BLaER1 treated with 17β-estradiol and CSF1 and Interleukin-3, amounts not matched to agents 10 nM and 100 nM (cell line): Measurements from ENCODE around the gene SPG7.
A peak's percentile ranks its signal among the peaks of the same experiment; 100 is the strongest.

ENCODE experiments used
- H3K27ac ChIP-seq, 11 experiments: shearing (Covaris generic); formaldehyde crosslinking; 2 replicates each; pipeline ENCODE4 v1.8.1; 2022
- H3K27me3 ChIP-seq, 11 experiments: shearing (Covaris generic); formaldehyde crosslinking; 2 replicates each; pipeline ENCODE4 v1.8.1; 2022
- H3K36me3 ChIP-seq, 11 experiments: shearing (Covaris generic); formaldehyde crosslinking; 2 replicates each; pipeline ENCODE4 v1.8.1; 2022
- H3K4me1 ChIP-seq, 10 experiments: shearing (Covaris generic); formaldehyde crosslinking; 2 replicates each; pipeline ENCODE4 v1.8.1; 2022
- H3K4me2 ChIP-seq, 11 experiments: shearing (Covaris generic); formaldehyde crosslinking; 2 replicates each; pipeline ENCODE4 v1.8.1; 2022
- H3K4me3 ChIP-seq, 10 experiments: shearing (Covaris generic); formaldehyde crosslinking; 2 replicates each; pipeline ENCODE4 v1.8.1; 2022
- H3K9ac ChIP-seq, 11 experiments: shearing (Covaris generic); formaldehyde crosslinking; 2 replicates each; pipeline ENCODE4 v1.8.1; 2022
- H3K9me3 ChIP-seq, 11 experiments: shearing (Covaris generic); formaldehyde crosslinking; replicated peaks in 1 of 11; 2 replicates each; pipeline ENCODE4 v1.8.1; 2022
- H4K20me1 ChIP-seq, 11 experiments: shearing (Covaris generic); formaldehyde crosslinking; 2 replicates each; pipeline ENCODE4 v1.8.1; 2022
- Cebpa-rat ChIP-seq, 11 experiments: shearing (Covaris generic); IDR thresholded peaks; 2 replicates each; pipeline ENCODE4 v1.8.1; 2022

SPG7 gene

GRCh38 chr16:89467382-89467781 is 40.8 kb upstream of the SPG7 start:
- no peak overlapping the region for H3K9ac ChIP-seq
- H3K4me2 ChIP-seq = no peak overlapping the region
- peaks cover 94 to 98% (median 96%) of the 10 kb centered on the region in 11 experiments for H4K20me1 ChIP-seq
- H3K27ac ChIP-seq = no peak overlapping the region
- H3K27me3 ChIP-seq = no peaks in the 10 kb centered on the region
- peaks cover 18 to 64% (median 38%) of the 10 kb centered on the region in 10 experiments for H3K4me1 ChIP-seq
- H3K9me3 ChIP-seq = peaks cover 0 to 60% (median 31%) of the 10 kb centered on the region in 11 experiments; a peak in 15 of 22 replicates
- peaks cover 5 to 82% (median 65%) of the 10 kb centered on the region in 11 experiments; a peak in 21 of 22 replicates for H3K36me3 ChIP-seq
- no peak overlapping the region for H3K4me3 ChIP-seq
- TF ChIP-seq Cebpa-rat (IDR thresholded peaks at IDR 0.05) = no peak

- Histone ChIP-seq H4K20me1 (peaks cover 100% of the 10 kb centered on the region in 11 experiments), H3K4me2 (peak overlapping the region; percentile 39 to 100 (median 77)), H3K9ac (no peak overlapping the region; a peak in 1 of 22 replicates), H3K9me3 (peaks cover 0 to 15% (median 0%) of the 10 kb centered on the region in 11 experiments; a peak in 4 of 22 replicates), H3K27me3 (no peaks in the 10 kb centered on the region), H3K4me1 (peaks cover 71 to 98% (median 91%) of the 10 kb centered on the region in 10 experiments), H3K36me3 (peaks cover 5 to 67% (median 33%) of the 10 kb centered on the region in 11 experiments; a peak in 21 of 22 replicates), H3K27ac (peak overlapping the region in 5 of 11 experiments; percentile 23 to 47 (median 41); a peak in 7 of 22 replicates), H3K4me3 (no peak overlapping the region)
- TF ChIP-seq Cebpa-rat (IDR thresholded peaks at IDR 0.05) = no peak
These were observed 35.5 kb upstream of the SPG7 start for GRCh38 chr16:89472711-89473075.

- H3K9ac ChIP-seq = no peak overlapping the region; a peak in 1 of 22 replicates
- H3K27me3 ChIP-seq = no peaks in the 10 kb centered on the region
- peaks cover 0 to 10% (median 0%) of the 10 kb centered on the region in 11 experiments; a peak in 3 of 22 replicates for H3K9me3 ChIP-seq
- peaks cover 76 to 98% (median 94%) of the 10 kb centered on the region in 10 experiments for H3K4me1 ChIP-seq
- H3K4me3 ChIP-seq = no peak overlapping the region
- H3K27ac ChIP-seq = peak overlapping the region in 6 of 11 experiments; percentile 8 to 47 (median 38); a peak in 10 of 22 replicates
- TF ChIP-seq Cebpa-rat (IDR thresholded peaks at IDR 0.05) = no peak
- H3K4me2 ChIP-seq = peak overlapping the region; percentile 39 to 100 (median 77)
- peaks cover 2 to 62% (median 28%) of the 10 kb centered on the region in 11 experiments; a peak in 19 of 22 replicates for H3K36me3 ChIP-seq
- peaks cover 100% of the 10 kb centered on the region in 11 experiments for H4K20me1 ChIP-seq
These were observed 35.0 kb upstream of the SPG7 start for GRCh38 chr16:89473136-89473712.

- Histone ChIP-seq H3K4me2 (peak overlapping the region; percentile 39 to 100 (median 77)), H3K9me3 (peaks cover 0 to 6% (median 0%) of the 10 kb centered on the region in 11 experiments; a peak in 1 of 22 replicates), H3K27me3 (no peaks in the 10 kb centered on the region), H3K36me3 (peaks cover 0 to 55% (median 21%) of the 10 kb centered on the region in 11 experiments; a peak in 14 of 22 replicates), H3K4me1 (peaks cover 83 to 98% (median 94%) of the 10 kb centered on the region in 10 experiments), H3K9ac (peak overlapping the region in 1 of 11 experiments; percentile 5; a peak in 1 of 22 replicates), H3K27ac (peak overlapping the region in 6 of 11 experiments; percentile 1 to 47 (median 31); a peak in 9 of 22 replicates), H4K20me1 (peaks cover 100% of the 10 kb centered on the region in 11 experiments), H3K4me3 (no peak overlapping the region)
- peak in 8 of 11 experiments; percentile 20 to 69 (median 40); a peak in 8 of 22 replicates for TF ChIP-seq Cebpa-rat (IDR thresholded peaks at IDR 0.05)
These were observed 34.3 kb upstream of the SPG7 start for GRCh38 chr16:89473791-89474414.

- H3K4me3 ChIP-seq = no peak overlapping the region
- H3K4me2 ChIP-seq = peak overlapping the region; percentile 39 to 100 (median 77); a peak in 20 of 22 replicates
- peaks cover 100% of the 10 kb centered on the region in 11 experiments for H4K20me1 ChIP-seq
- H3K9me3 ChIP-seq = peaks cover 0 to 3% (median 0%) of the 10 kb centered on the region in 11 experiments; a peak in 1 of 22 replicates
- no peaks in the 10 kb centered on the region for H3K27me3 ChIP-seq
- H3K27ac ChIP-seq = peak overlapping the region in 2 of 11 experiments; percentile 3 to 43; a peak in 2 of 22 replicates
- peaks cover 95 to 100% (median 100%) of the 10 kb centered on the region in 10 experiments for H3K4me1 ChIP-seq
- H3K36me3 ChIP-seq = peaks cover 0 to 46% (median 11%) of the 10 kb centered on the region in 11 experiments; a peak in 12 of 22 replicates
- no peak overlapping the region for H3K9ac ChIP-seq
- TF ChIP-seq Cebpa-rat (IDR thresholded peaks at IDR 0.05) = no peak
These were observed 33.1 kb upstream of the SPG7 start for GRCh38 chr16:89475144-89475543.

- Histone ChIP-seq H3K4me1 (peaks cover 98 to 100% (median 100%) of the 10 kb centered on the region in 10 experiments), H3K36me3 (peaks cover 0 to 43% (median 15%) of the 10 kb centered on the region in 11 experiments; a peak in 13 of 22 replicates), H4K20me1 (peaks cover 100% of the 10 kb centered on the region in 11 experiments), H3K27me3 (no peaks in the 10 kb centered on the region), H3K9ac (peak overlapping the region in 5 of 11 experiments; percentile 7 to 49 (median 31); a peak in 5 of 22 replicates), H3K4me3 (no peak overlapping the region), H3K27ac (peak overlapping the region in 9 of 11 experiments; percentile 4 to 64 (median 43); a peak in 14 of 22 replicates), H3K4me2 (peak overlapping the region; percentile 74 to 100 (median 89)), H3K9me3 (no peaks in the 10 kb centered on the region)
- no peak for TF ChIP-seq Cebpa-rat (IDR thresholded peaks at IDR 0.05)
These were observed 31.8 kb upstream of the SPG7 start for GRCh38 chr16:89476379-89476778.

GRCh38 chr16:89476811-89477261 is 31.4 kb upstream of the SPG7 start:
- peaks cover 98 to 100% (median 100%) of the 10 kb centered on the region in 10 experiments for H3K4me1 ChIP-seq
- peak overlapping the region in 6 of 11 experiments; percentile 1 to 49 (median 30); a peak in 6 of 22 replicates for H3K9ac ChIP-seq
- H3K27ac ChIP-seq = peak overlapping the region in 9 of 11 experiments; percentile 4 to 64 (median 43); a peak in 16 of 22 replicates
- no peak overlapping the region for H3K4me3 ChIP-seq
- TF ChIP-seq Cebpa-rat (IDR thresholded peaks at IDR 0.05) = no peak
- H4K20me1 ChIP-seq = peaks cover 100% of the 10 kb centered on the region in 11 experiments
- no peaks in the 10 kb centered on the region for H3K9me3 ChIP-seq
- H3K4me2 ChIP-seq = peak overlapping the region; percentile 74 to 100 (median 89)
- H3K27me3 ChIP-seq = no peaks in the 10 kb centered on the region
- H3K36me3 ChIP-seq = peaks cover 0 to 41% (median 19%) of the 10 kb centered on the region in 11 experiments; a peak in 13 of 22 replicates

- Histone ChIP-seq H3K27ac (peak overlapping the region in 7 of 11 experiments; percentile 2 to 53 (median 40); a peak in 10 of 22 replicates), H3K4me2 (peak overlapping the region; percentile 74 to 100 (median 89)), H3K9ac (peak overlapping the region in 10 of 11 experiments; percentile 2 to 45 (median 31); a peak in 13 of 22 replicates)
These were observed 29.5 kb upstream of the SPG7 start for GRCh38 chr16:89478576-89479221.

More at GRCh38 chr16:89478576-89479221, 29.5 kb upstream of the SPG7 start:
- peaks cover 98 to 100% (median 100%) of the 10 kb centered on the region in 10 experiments for H3K4me1 ChIP-seq
- peaks cover 100% of the 10 kb centered on the region in 11 experiments for H4K20me1 ChIP-seq
- no peaks in the 10 kb centered on the region for H3K9me3 ChIP-seq
- H3K27me3 ChIP-seq = no peaks in the 10 kb centered on the region
- no peak for TF ChIP-seq Cebpa-rat (IDR thresholded peaks at IDR 0.05)
- 0 out of 20 replicates have a peak overlapping the region, but pooled peaks of 1 of the 10 experiments have one; percentile 24 for H3K4me3 ChIP-seq
- H3K36me3 ChIP-seq = peaks cover 5 to 43% (median 20%) of the 10 kb centered on the region in 11 experiments; a peak in 13 of 22 replicates
